Prostate gland (tissue), 2 donors: ENCODE data around the gene PGAP6.

ENCODE experiments used
- CTCF ChIP-seq, 4 experiments: fragments of 200-600 bp in 2 of 4; fragments of 450-650 bp in 2 of 4; sonication (generic) in 2 of 4; IDR thresholded peaks; 1 replicate in 3 of 4; 2 replicates in 1 of 4; pipeline ENCODE4 v1.5.1; 2016 to 2019; ENCODE audit warnings: antibody characterized with exemption in 4 of 4, mild to moderate bottlenecking in 2 of 4, moderate library complexity in 2 of 4
- POLR2A ChIP-seq: fragments of 450-650 bp; IDR thresholded peaks from one replicate; pipeline ENCODE4 v1.6.1; 2016; ENCODE audit warnings: antibody characterized with exemption, mild to moderate bottlenecking

DNA sequence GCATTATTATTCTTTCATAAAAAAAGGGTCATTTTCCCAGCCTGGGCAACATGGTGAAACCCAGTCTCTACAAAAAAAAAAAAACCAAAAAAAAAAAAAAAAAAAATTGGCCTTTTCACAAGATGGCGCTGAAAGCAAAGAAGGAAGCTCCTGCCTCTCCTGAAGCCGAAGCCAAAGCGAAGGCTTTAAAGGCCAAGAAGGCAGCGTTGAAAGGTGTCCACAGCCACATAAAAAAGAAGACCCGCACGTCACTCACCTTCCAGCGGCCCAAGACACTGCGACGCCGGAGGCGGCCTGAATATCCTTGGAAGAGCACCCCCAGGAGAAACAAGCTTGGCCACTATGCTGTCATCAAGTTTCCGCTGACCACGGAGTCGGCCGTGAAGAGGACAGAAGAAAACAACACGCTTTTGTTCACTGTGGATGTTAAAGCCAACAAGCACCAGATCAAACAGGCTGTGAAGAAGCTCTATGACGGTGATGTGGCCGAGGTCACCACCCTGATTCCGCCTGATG is 4.9 kb upstream of the PGAP6 start:
- TF ChIP-seq CTCF (IDR thresholded peaks at IDR 0.05) (peak in 1 of 4 experiments; percentile 6), POLR2A (no peak)
